Astrocyte (in vitro differentiated cells and primary cell): ENCODE results near the gene RPAIN. TPM values are rescaled to one million over a fixed set of nuclear protein-coding genes. Genes with fewer than 3 reads are reported as not detected.

Experiments
- DNase-seq: peaks from one replicate; pipeline ENCODE4 v3.0.0-alpha.2; 2010; ENCODE audit warnings: low read depth
- FAIRE-seq: peaks from 2 replicates; lab custom pipeline; 2011; peaks lifted over from hg19 to GRCh38; lab: Jason Lieb, UNC
- H2AFZ ChIP-seq: 2 replicates; pipeline ENCODE4 v1.6.0; 2012; ENCODE audit warnings: low read depth, low read length, inconsistent platforms
- H3K27ac ChIP-seq: 2 replicates; pipeline ENCODE4 v1.5.1; 2011; ENCODE audit warnings: low read depth, low read length, inconsistent platforms
- H3K27me3 ChIP-seq: 2 replicates; pipeline ENCODE4 v1.6.0; 2011; ENCODE audit warnings: low read length, inconsistent platforms; ENCODE audit not compliant: insufficient read depth
- H3K36me3 ChIP-seq: 2 replicates; pipeline ENCODE4 v1.5.1; 2011; ENCODE audit warnings: low read length, inconsistent platforms; ENCODE audit not compliant: insufficient read depth
- H3K4me1 ChIP-seq: 2 replicates; pipeline ENCODE4 v1.5.1; 2011; ENCODE audit warnings: low read length, inconsistent platforms; ENCODE audit not compliant: insufficient read depth
- H3K4me2 ChIP-seq: 2 replicates; pipeline ENCODE4 v1.6.0; 2012; ENCODE audit warnings: low read length, inconsistent platforms
- H3K4me3 ChIP-seq: 2 replicates; pipeline ENCODE4 v1.5.1; 2011; ENCODE audit warnings: low read depth, mild to moderate bottlenecking, low read length, inconsistent platforms; ENCODE audit not compliant: insufficient read depth
- H3K79me2 ChIP-seq: 2 replicates; pipeline ENCODE4 v1.6.0; 2012; ENCODE audit warnings: mild to moderate bottlenecking, low read length, inconsistent platforms; ENCODE audit not compliant: insufficient read depth
- H3K9ac ChIP-seq: 2 replicates; pipeline ENCODE4 v1.6.0; 2012; ENCODE audit warnings: mild to moderate bottlenecking, low read length, inconsistent platforms
- H3K9me3 ChIP-seq: 2 replicates; pipeline ENCODE4 v1.5.1; 2012; ENCODE audit warnings: low read depth, mild to moderate bottlenecking, low read length, inconsistent platforms; ENCODE audit not compliant: insufficient read depth
- H4K20me1 ChIP-seq: 2 replicates; pipeline ENCODE4 v1.6.0; 2012; ENCODE audit warnings: low read length, inconsistent platforms; ENCODE audit not compliant: insufficient read depth
- H3K27ac Mint-ChIP-seq: one replicate; pipeline ENCODE4 v1.8.0; 2021; ENCODE audit warnings: mild to moderate bottlenecking, mixed read lengths; ENCODE audit not compliant: unreplicated experiment
- H3K27me3 Mint-ChIP-seq: one replicate; pipeline ENCODE4 v1.8.0; 2021; ENCODE audit warnings: low read depth, mixed read lengths; ENCODE audit not compliant: unreplicated experiment
- H3K36me3 Mint-ChIP-seq: one replicate; pipeline ENCODE4 v1.8.0; 2021; ENCODE audit warnings: low read depth, mixed read lengths; ENCODE audit not compliant: unreplicated experiment
- H3K4me1 Mint-ChIP-seq: one replicate; pipeline ENCODE4 v1.8.0; 2021; ENCODE audit warnings: low read depth, mixed read lengths; ENCODE audit not compliant: unreplicated experiment
- H3K4me3 Mint-ChIP-seq: one replicate; pipeline ENCODE4 v1.8.0; 2021; ENCODE audit warnings: mild to moderate bottlenecking, moderate library complexity, mixed read lengths; ENCODE audit not compliant: unreplicated experiment
- H3K9me3 Mint-ChIP-seq: one replicate; pipeline ENCODE4 v1.8.0; 2021; ENCODE audit warnings: mild to moderate bottlenecking, mixed read lengths; ENCODE audit not compliant: unreplicated experiment
- CTCF ChIP-seq: IDR thresholded peaks from 2 replicates; pipeline ENCODE4 v1.5.1; 2011; ENCODE audit warnings: low read depth, mild to moderate bottlenecking, inconsistent platforms, low read length, moderate library complexity; ENCODE audit not compliant: insufficient read depth
- EZH2 ChIP-seq: IDR thresholded peaks from 2 replicates; pipeline ENCODE4 v1.6.1; 2012; ENCODE audit warnings: mild to moderate bottlenecking, low read length, inconsistent platforms; ENCODE audit not compliant: insufficient read depth
- total RNA-seq: library from RNA; stranded (reverse); gene quantifications from 2 replicates; pipeline ENCODE4 v1.2.1, GENCODE V29; 2021

RPAIN gene
- total RNA-seq, 1 donor from 2014 or later = 46.5 TPM

- no peak overlapping the region for H3K4me3 ChIP-seq
- H4K20me1 ChIP-seq = peaks cover 36% of the 10 kb centered on the region
- peaks cover 10% of the 10 kb centered on the region for H3K36me3 Mint-ChIP-seq
- peaks cover 15% of the 10 kb centered on the region for H3K36me3 ChIP-seq
- no peaks in the 10 kb centered on the region for H3K9me3 ChIP-seq
- H3K27ac ChIP-seq = no peak overlapping the region
- no peaks in the 10 kb centered on the region for H3K27me3 ChIP-seq
- no peak overlapping the region for H3K9ac ChIP-seq
- H3K4me3 Mint-ChIP-seq = no peak overlapping the region
- no peak for TF ChIP-seq EZH2
- TF ChIP-seq CTCF = no peak
- H3K9me3 Mint-ChIP-seq = no peaks in the 10 kb centered on the region
- no peak overlapping the region for H3K27ac Mint-ChIP-seq
- H3K4me2 ChIP-seq = no peak overlapping the region
- H3K27me3 Mint-ChIP-seq = no peaks in the 10 kb centered on the region
- H2AFZ ChIP-seq = no peak overlapping the region
- H3K4me1 Mint-ChIP-seq = peaks cover 19% of the 10 kb centered on the region
- peaks cover 34% of the 10 kb centered on the region for H3K4me1 ChIP-seq
- H3K79me2 ChIP-seq = peaks cover 72% of the 10 kb centered on the region
- DNase-seq = no peak
- FAIRE-seq = no peak
Measured at GRCh38 chr17:5416901-5417300, 3.1 kb upstream of the RPAIN start.

- peaks cover 26% of the 10 kb centered on the region for H4K20me1 ChIP-seq
- peak overlapping the region; percentile 95 for H2AFZ ChIP-seq
- H3K27ac ChIP-seq = peak overlapping the region; percentile 93
- H3K27me3 ChIP-seq = no peaks in the 10 kb centered on the region
- H3K9ac ChIP-seq = peak overlapping the region; percentile 97
- no peaks in the 10 kb centered on the region for H3K9me3 ChIP-seq
- H3K4me1 ChIP-seq = peaks cover 33% of the 10 kb centered on the region
- H3K4me3 ChIP-seq = peak overlapping the region; percentile 95
- H3K4me2 ChIP-seq = peak overlapping the region; percentile 91
- Mint-ChIP-seq H3K4me3 (peak overlapping the region; percentile 97), H3K4me1 (peaks cover 18% of the 10 kb centered on the region), H3K9me3 (no peaks in the 10 kb centered on the region), H3K27me3 (no peaks in the 10 kb centered on the region), H3K27ac (peak overlapping the region; percentile 95), H3K36me3 (peaks cover 3% of the 10 kb centered on the region)
- TF ChIP-seq CTCF (no peak), EZH2 (no peak)
- peaks cover 66% of the 10 kb centered on the region for H3K79me2 ChIP-seq
- DNase-seq = peak; percentile 55
- H3K36me3 ChIP-seq = peaks cover 11% of the 10 kb centered on the region
- FAIRE-seq = no peak
Measured at GRCh38 chr17:5418858-5419355, 1.1 kb upstream of the RPAIN start.

GRCh38 chr17:5419356-5419958 lies 525 bp upstream of the RPAIN start, which contains the start of gene NUP88:
NUP88 (minus strand) TSS chr17:5419662; CDS start chr17:5419650, 12 bp downstream.
- H3K27me3 Mint-ChIP-seq = no peaks in the 10 kb centered on the region
- H3K9me3 ChIP-seq = no peaks in the 10 kb centered on the region
- peak within 1 kb of the TSS; percentile 97 for H3K4me3 Mint-ChIP-seq
- no peaks in the 10 kb centered on the region for H3K27me3 ChIP-seq
- peaks cover 14% of the 10 kb centered on the region for H3K36me3 ChIP-seq
- H3K4me2 ChIP-seq = peak within 1 kb of the TSS; percentile 91
- H3K4me1 Mint-ChIP-seq = peaks cover 18% of the 10 kb centered on the region
- FAIRE-seq = no peak
- peak within 1 kb of the TSS; percentile 97 for H3K9ac ChIP-seq
- H3K36me3 Mint-ChIP-seq = peaks cover 3% of the 10 kb centered on the region
- no peaks in the 10 kb centered on the region for H3K9me3 Mint-ChIP-seq
- peak within 1 kb of the TSS; percentile 95 for H3K4me3 ChIP-seq
- TF ChIP-seq CTCF (no peak), EZH2 (no peak)
- peaks cover 66% of the 10 kb centered on the region for H3K79me2 ChIP-seq
- H3K4me1 ChIP-seq = peaks cover 29% of the 10 kb centered on the region
- H4K20me1 ChIP-seq = peaks cover 26% of the 10 kb centered on the region
- peak within 1 kb of the TSS; percentile 95 for H2AFZ ChIP-seq
- DNase-seq = peak; percentile 95
- peak within 1 kb of the TSS; percentile 95 for H3K27ac Mint-ChIP-seq
- peak within 1 kb of the TSS; percentile 93 for H3K27ac ChIP-seq
